Parathyroid adenoma (tissue), 2 donors: Measurements from ENCODE around the gene CTU1.

Source experiments
- H2AFZ ChIP-seq: fragments of 300-600 bp; sonication (generic); one replicate; pipeline ENCODE4 v1.7.0; 2017; ENCODE audit warnings: antibody characterized with exemption, mild to moderate bottlenecking
- H3K27ac ChIP-seq: fragments of 300-600 bp; sonication (generic); one replicate; pipeline ENCODE4 v1.7.0; 2017
- H3K27me3 ChIP-seq: fragments of 300-600 bp; sonication (generic); one replicate; pipeline ENCODE4 v1.7.0; 2017; ENCODE audit warnings: low read length; ENCODE audit not compliant: control insufficient read depth, insufficient read depth
- H3K36me3 ChIP-seq: fragments of 300-600 bp; sonication (generic); one replicate; pipeline ENCODE4 v1.7.0; 2017; ENCODE audit warnings: low read length; ENCODE audit not compliant: control insufficient read depth, insufficient read depth
- H3K4me1 ChIP-seq: fragments of 300-600 bp; sonication (generic); one replicate; pipeline ENCODE4 v1.7.0; 2017; ENCODE audit warnings: control low read depth
- H3K4me2 ChIP-seq: fragments of 300-600 bp; sonication (generic); one replicate; pipeline ENCODE4 v1.7.0; 2017; ENCODE audit warnings: low read length
- H3K4me3 ChIP-seq: fragments of 300-600 bp; sonication (generic); one replicate; pipeline ENCODE4 v1.7.0; 2017; ENCODE audit warnings: low read depth, low read length
- H3K79me2 ChIP-seq: fragments of 300-600 bp; sonication (generic); one replicate; pipeline ENCODE4 v1.7.0; 2017; ENCODE audit warnings: control low read depth
- H3K9ac ChIP-seq: fragments of 300-600 bp; sonication (generic); one replicate; pipeline ENCODE4 v1.7.0; 2017; ENCODE audit warnings: mild to moderate bottlenecking
- H3K9me3 ChIP-seq: fragments of 300-600 bp; sonication (generic); one replicate; pipeline ENCODE4 v1.7.0; 2017; ENCODE audit warnings: low read length; ENCODE audit not compliant: control insufficient read depth
- CTCF ChIP-seq: fragments of 300-600 bp; sonication (generic); IDR thresholded peaks from one replicate; pipeline ENCODE4 v1.7.0; 2017; ENCODE audit warnings: antibody characterized with exemption, mild to moderate bottlenecking
- donor health status: primary hyperparathyroidism.

The CTU1 gene

GRCh38 chr19:51108066-51108804 is at the start of gene CTU1:
CTU1 (minus strand) TSS chr19:51108409; CDS start chr19:51104569, 3,840 bp downstream.
- Histone ChIP-seq H3K27me3 (no peaks in the 10 kb centered on the region), H3K4me2 (peak within 1 kb of the TSS; percentile 99), H3K4me3 (peak within 1 kb of the TSS; percentile 96), H2AFZ (peak within 1 kb of the TSS; percentile 91), H3K4me1 (peaks cover 24% of the 10 kb centered on the region), H3K36me3 (no peaks in the 10 kb centered on the region), H3K27ac (peak within 1 kb of the TSS; percentile 78), H3K9me3 (no peaks in the 10 kb centered on the region), H3K9ac (peak within 1 kb of the TSS; percentile 70), H3K79me2 (peaks cover 36% of the 10 kb centered on the region)
- TF ChIP-seq CTCF = no peak

- no peak overlapping the region for H3K9ac ChIP-seq
- H3K4me2 ChIP-seq = no peak overlapping the region
- H3K27ac ChIP-seq = no peak overlapping the region
- H2AFZ ChIP-seq = no peak overlapping the region
- no peaks in the 10 kb centered on the region for H3K4me1 ChIP-seq
- H3K27me3 ChIP-seq = no peaks in the 10 kb centered on the region
- H3K9me3 ChIP-seq = no peaks in the 10 kb centered on the region
- no peaks in the 10 kb centered on the region for H3K36me3 ChIP-seq
- no peaks in the 10 kb centered on the region for H3K79me2 ChIP-seq
- no peak overlapping the region for H3K4me3 ChIP-seq
- TF ChIP-seq CTCF = no peak
Measured at GRCh38 chr19:51157265-51157664, 49.1 kb upstream of the CTU1 start.

- H3K4me2 ChIP-seq = no peak overlapping the region
- H3K9ac ChIP-seq = no peak overlapping the region
- H3K4me1 ChIP-seq = no peaks in the 10 kb centered on the region
- no peaks in the 10 kb centered on the region for H3K27me3 ChIP-seq
- no peak overlapping the region for H2AFZ ChIP-seq
- no peaks in the 10 kb centered on the region for H3K9me3 ChIP-seq
- no peak overlapping the region for H3K27ac ChIP-seq
- no peaks in the 10 kb centered on the region for H3K36me3 ChIP-seq
- H3K4me3 ChIP-seq = no peak overlapping the region
- H3K79me2 ChIP-seq = no peaks in the 10 kb centered on the region
- TF ChIP-seq CTCF = no peak
Measured at GRCh38 chr19:51156710-51157109, 48.5 kb upstream of the CTU1 start.

GRCh38 chr19:51150627-51151026 is 42.4 kb upstream of the CTU1 start:
- H3K27ac ChIP-seq = no peak overlapping the region
- no peak overlapping the region for H3K9ac ChIP-seq
- H3K27me3 ChIP-seq = no peaks in the 10 kb centered on the region
- no peak overlapping the region for H3K4me3 ChIP-seq
- H3K36me3 ChIP-seq = no peaks in the 10 kb centered on the region
- peaks cover 6% of the 10 kb centered on the region for H3K4me1 ChIP-seq
- H2AFZ ChIP-seq = no peak overlapping the region
- no peak overlapping the region for H3K4me2 ChIP-seq
- no peaks in the 10 kb centered on the region for H3K9me3 ChIP-seq
- no peak for TF ChIP-seq CTCF
- no peaks in the 10 kb centered on the region for H3K79me2 ChIP-seq

GRCh38 chr19:51148580-51148979 is 40.4 kb upstream of the CTU1 start:
- Histone ChIP-seq H3K27me3 (no peaks in the 10 kb centered on the region), H3K4me2 (no peak overlapping the region), H3K9me3 (no peaks in the 10 kb centered on the region), H3K79me2 (no peaks in the 10 kb centered on the region), H3K27ac (no peak overlapping the region), H3K36me3 (no peaks in the 10 kb centered on the region), H3K4me3 (no peak overlapping the region), H3K4me1 (peaks cover 15% of the 10 kb centered on the region), H3K9ac (no peak overlapping the region), H2AFZ (no peak overlapping the region)
- TF ChIP-seq CTCF = no peak
